ENCODE measurements around the gene GARNL3.

GRCh38 chr9:127347831-127348776, 83.5 kb downstream of the GARNL3 start:
- TF ChIP-seq CTCF (IDR thresholded peaks at IDR 0.05): peak in 4 of 5 experiments; percentile 25 to 72 (median 40)
- TF ChIP-seq EP300 (IDR thresholded peaks at IDR 0.05): no peak
